Germinal center (tissue), 1 donor: ENCODE measurements around the gene NEDD1.

Source experiments
- DNase-seq: peaks from one replicate; pipeline ENCODE4 v3.0.0; 2012; ENCODE audit warnings: mixed read lengths, low spot score

Gene NEDD1

GRCh38 chr12:96902076-96902475, 5.0 kb upstream of the NEDD1 start:
- DNase-seq = peak; percentile 6

GRCh38 chr12:96906498-96906848, 584 bp upstream of the NEDD1 start:
- no peak for DNase-seq

GRCh38 chr12:96907671-96908422, 790 bp downstream of the NEDD1 start:
- peak; percentile 24 for DNase-seq

- DNase-seq = no peak
Observed at GRCh38 chr12:96908423-96908675, 1.3 kb downstream of the NEDD1 start.

- no peak for DNase-seq
Observed at GRCh38 chr12:96912261-96912660, 5.2 kb downstream of the NEDD1 start.

- DNase-seq = no peak
Observed at GRCh38 chr12:96912943-96913342, 5.9 kb downstream of the NEDD1 start.

GRCh38 chr12:96919510-96920210, 12.6 kb downstream of the NEDD1 start:
- DNase-seq = no peak

- DNase-seq = no peak
Observed at GRCh38 chr12:96948782-96949181, 41.7 kb downstream of the NEDD1 start.

GRCh38 chr12:96979532-96979931, 72.5 kb downstream of the NEDD1 start:
- DNase-seq = no peak

GRCh38 chr12:96980991-96981414, 73.9 kb downstream of the NEDD1 start:
- DNase-seq = no peak

GRCh38 chr12:96981911-96982310, 74.9 kb downstream of the NEDD1 start:
- DNase-seq = no peak

GRCh38 chr12:96982671-96983070, 75.6 kb downstream of the NEDD1 start:
- no peak for DNase-seq

GRCh38 chr12:96985515-96986362, 78.7 kb downstream of the NEDD1 start:
- DNase-seq = peak; percentile 59

- peak; percentile 3 for DNase-seq
Observed at GRCh38 chr12:96986883-96987523, 79.9 kb downstream of the NEDD1 start.

- no peak for DNase-seq
Observed at GRCh38 chr12:96988919-96989318, 81.9 kb downstream of the NEDD1 start.

- no peak for DNase-seq
Observed at GRCh38 chr12:96989916-96990315, 82.9 kb downstream of the NEDD1 start.

GRCh38 chr12:96994900-96995299, 87.8 kb downstream of the NEDD1 start:
- no peak for DNase-seq

GRCh38 chr12:96995861-96996260, 88.8 kb downstream of the NEDD1 start:
- no peak for DNase-seq

GRCh38 chr12:96997797-96998484, 90.9 kb downstream of the NEDD1 start:
- no peak for DNase-seq

- DNase-seq = no peak
Observed at GRCh38 chr12:97003276-97003675, 96.2 kb downstream of the NEDD1 start.
